Liver (tissue), 9 donors: Measurements from ENCODE around the gene SBK2. TPM values are rescaled to one million over a fixed set of nuclear protein-coding genes. Genes with fewer than 3 reads are reported as not detected.

Experiments used
- DNase-seq: peaks from one replicate; pipeline ENCODE4 v3.0.0-alpha.2; 2017; ENCODE audit warnings: low spot score
- H3K27ac ChIP-seq, 2 donors: one replicate each; pipeline ENCODE4 v1.7.0; 2013; ENCODE audit warnings: inconsistent platforms in 2 of 2, low read length in 2 of 2, control low read depth in 1 of 2, low read depth in 1 of 2, mild to moderate bottlenecking in 1 of 2
- H3K27me3 ChIP-seq, 4 donors: one replicate each; pipeline versions ENCODE4 v1.6.1 to v1.7.0; 2013; ENCODE audit warnings: low read length in 3 of 4, inconsistent platforms in 1 of 4, mild to moderate bottlenecking in 1 of 4, moderate library complexity in 1 of 4; ENCODE audit not compliant: control insufficient read depth in 4 of 4, insufficient read depth in 4 of 4
- H3K36me3 ChIP-seq, 4 donors: one replicate each; pipeline versions ENCODE4 v1.6.1 to v1.7.0; 2013; ENCODE audit warnings: low read length in 3 of 4, mild to moderate bottlenecking in 3 of 4, low read depth in 1 of 4, moderate library complexity in 1 of 4; ENCODE audit not compliant: control insufficient read depth in 4 of 4, insufficient read depth in 3 of 4
- H3K4me1 ChIP-seq, 4 donors: one replicate each; pipeline versions ENCODE4 v1.6.1 to v1.7.0; 2013; ENCODE audit warnings: low read length in 3 of 4, mild to moderate bottlenecking in 3 of 4, moderate library complexity in 1 of 4; ENCODE audit not compliant: control insufficient read depth in 4 of 4, insufficient read depth in 4 of 4
- H3K4me3 ChIP-seq, 3 donors: one replicate each; pipeline versions ENCODE4 v1.6.1 to v1.7.0; 2013; ENCODE audit warnings: low read length in 3 of 3, control low read depth in 1 of 3, low read depth in 1 of 3, mild to moderate bottlenecking in 1 of 3
- H3K9ac ChIP-seq, 2 donors: one replicate each; pipeline ENCODE4 v1.7.0; 2013; ENCODE audit warnings: low read length in 2 of 2, mild to moderate bottlenecking in 2 of 2, moderate library complexity in 2 of 2, control low read depth in 1 of 2, low read depth in 1 of 2
- H3K9me3 ChIP-seq, 4 donors: one replicate each; pipeline versions ENCODE4 v1.6.1 to v1.7.0; 2013; ENCODE audit warnings: low read length in 3 of 4; ENCODE audit not compliant: control insufficient read depth in 4 of 4
- ATF3 ChIP-seq: IDR thresholded peaks from 2 replicates; pipeline ENCODE4 v1.6.1; 2016; ENCODE audit warnings: antibody characterized with exemption
- CTCF ChIP-seq: fragments of 150-350 bp; IDR thresholded peaks from 2 replicates; pipeline ENCODE4 v1.5.1; 2017; ENCODE audit warnings: improper control_type of control experiment, low read depth, low read length; ENCODE audit not compliant: missing input control
- EGR1 ChIP-seq, 2 donors: IDR thresholded peaks; 2 replicates each; pipeline ENCODE4 v1.6.1; 2016 to 2018; ENCODE audit warnings: antibody characterized with exemption in 2 of 2, low read depth in 2 of 2
- FOXA1 ChIP-seq: IDR thresholded peaks from 2 replicates; pipeline ENCODE4 v1.6.1; 2016; ENCODE audit warnings: antibody characterized with exemption
- FOXA2 ChIP-seq: IDR thresholded peaks from 2 replicates; pipeline ENCODE4 v1.6.1; 2016; ENCODE audit warnings: antibody characterized with exemption
- GABPA ChIP-seq, 2 donors: IDR thresholded peaks in 1 of 2; conservative IDR thresholded peaks in 1 of 2; 2 replicates each; pipeline ENCODE4 v1.6.1; 2016; ENCODE audit warnings: antibody characterized with exemption in 2 of 2, mild to moderate bottlenecking in 1 of 2, moderate library complexity in 1 of 2
- HNF4A ChIP-seq, 2 donors: conservative IDR thresholded peaks; 2 replicates each; pipeline ENCODE4 v1.6.1; 2016; ENCODE audit warnings: antibody characterized with exemption in 2 of 2, mild to moderate bottlenecking in 2 of 2
- HNF4G ChIP-seq: IDR thresholded peaks from 2 replicates; pipeline ENCODE4 v1.6.1; 2016; ENCODE audit warnings: antibody characterized with exemption
- JUND ChIP-seq, 2 donors: IDR thresholded peaks; 2 replicates each; pipeline ENCODE4 v1.6.1; 2016; ENCODE audit warnings: antibody characterized with exemption in 2 of 2
- MAX ChIP-seq: IDR thresholded peaks from 2 replicates; pipeline ENCODE4 v1.6.1; 2016; ENCODE audit warnings: antibody characterized with exemption
- NR2F2 ChIP-seq: IDR thresholded peaks from 2 replicates; pipeline ENCODE4 v1.6.1; 2016; ENCODE audit warnings: antibody characterized with exemption
- RAD21 ChIP-seq, 2 donors: IDR thresholded peaks; 2 replicates each; pipeline ENCODE4 v1.6.1; 2016; ENCODE audit warnings: antibody characterized with exemption in 2 of 2, mild to moderate bottlenecking in 2 of 2
- REST ChIP-seq: IDR thresholded peaks from 2 replicates; pipeline ENCODE4 v1.6.1; 2016; ENCODE audit warnings: antibody characterized with exemption, mild to moderate bottlenecking
- RXRA ChIP-seq, 2 donors: IDR thresholded peaks; 2 replicates each; pipeline ENCODE4 v1.6.1; 2017 to 2018; ENCODE audit warnings: antibody characterized with exemption in 2 of 2, mild to moderate bottlenecking in 1 of 2
- SP1 ChIP-seq: IDR thresholded peaks from 2 replicates; pipeline ENCODE4 v1.6.1; 2018; ENCODE audit warnings: antibody characterized with exemption, mild to moderate bottlenecking
- TAF1 ChIP-seq: conservative IDR thresholded peaks from 2 replicates; pipeline ENCODE4 v1.6.1; 2016; ENCODE audit warnings: antibody characterized with exemption, mild to moderate bottlenecking
- YY1 ChIP-seq: IDR thresholded peaks from 2 replicates; pipeline ENCODE4 v1.6.1; 2016; ENCODE audit warnings: antibody characterized with exemption, mild to moderate bottlenecking
- ZBTB33 ChIP-seq: IDR thresholded peaks from 2 replicates; pipeline ENCODE4 v1.6.1; 2016; ENCODE audit warnings: antibody characterized with exemption
- WGBS: extraction: QIAGEN DNeasy Blood & Tissue Kit; methylation state at CpG from one replicate; pipeline ENCODE4 v1.1.7; 2013; 5-methylcytosine and 5-hydroxymethylcytosine counted together
- polyA plus RNA-seq, 2 donors: library from polyadenylated mRNA; stranded (reverse) in 1 of 2; unstranded in 1 of 2; fragments of 200-250 nt in 1 of 2; fragments of >200 nt in 1 of 2; fragmentation: Nextera tagmentation in 1 of 2; extraction: Ambion mirVana in 1 of 2; gene quantifications; one replicate each; pipeline versions ENCODE4 v1.2.1 to v1.2.3, GENCODE V29; 2013 to 2015
- total RNA-seq, 2 donors: library from RNA; depleted of rRNA; stranded (reverse); fragments of >200 nt; gene quantifications; one replicate each; pipeline ENCODE4 v1.2.3, GENCODE V29; 2014
- donor health status: healthy.
- donor health status: healthy.
- donor health status: healthy.
- donor health status: healthy.
- donor health status: healthy.

SBK2 gene
- total and polyA plus RNA-seq, 4 donors: not detected

GRCh38 chr19:55481794-55482155 lies 55.2 kb downstream of the SBK2 start:
- H3K27ac ChIP-seq: no peak overlapping the region
- peaks cover 9 to 33% (median 20%) of the 10 kb centered on the region in 4 donors for H3K4me1 ChIP-seq
- no peaks in the 10 kb centered on the region for H3K9me3 ChIP-seq
- no peak for DNase-seq
- no peaks in the 10 kb centered on the region for H3K27me3 ChIP-seq
- no peak overlapping the region for H3K9ac ChIP-seq
- peaks cover 0 to 11% (median 5%) of the 10 kb centered on the region in 4 donors for H3K36me3 ChIP-seq
- TF ChIP-seq FOXA1 (no peak), HNF4A (conservative IDR thresholded peaks at IDR 0.05) (no peak), TAF1 (no peak), RAD21 (IDR thresholded peaks at IDR 0.05) (no peak), JUND (IDR thresholded peaks at IDR 0.05) (no peak), RXRA (IDR thresholded peaks at IDR 0.05) (no peak), ATF3 (no peak), NR2F2 (no peak), SP1 (no peak), GABPA (IDR thresholded peaks at IDR 0.05 in 1 of 2, conservative IDR thresholded peaks at IDR 0.05 in 1 of 2) (no peak), YY1 (no peak), MAX (no peak), ZBTB33 (no peak), CTCF (no peak), EGR1 (IDR thresholded peaks at IDR 0.05; ENCODE audit: low read depth in 2 of 2) (no peak), REST (no peak), FOXA2 (no peak), HNF4G (no peak)
- H3K4me3 ChIP-seq: no peak overlapping the region
- 88% methylated on average over 40 of the region's 40 CpGs for WGBS
